ENCODE measurements around the gene CACNA1G. TPM values are rescaled to one million over a fixed set of nuclear protein-coding genes. Genes with fewer than 3 reads are reported as not detected.

Gene CACNA1G
- total RNA-seq, 2 donors from 2014 or later = 0.84 to 1.1 TPM

DNA sequence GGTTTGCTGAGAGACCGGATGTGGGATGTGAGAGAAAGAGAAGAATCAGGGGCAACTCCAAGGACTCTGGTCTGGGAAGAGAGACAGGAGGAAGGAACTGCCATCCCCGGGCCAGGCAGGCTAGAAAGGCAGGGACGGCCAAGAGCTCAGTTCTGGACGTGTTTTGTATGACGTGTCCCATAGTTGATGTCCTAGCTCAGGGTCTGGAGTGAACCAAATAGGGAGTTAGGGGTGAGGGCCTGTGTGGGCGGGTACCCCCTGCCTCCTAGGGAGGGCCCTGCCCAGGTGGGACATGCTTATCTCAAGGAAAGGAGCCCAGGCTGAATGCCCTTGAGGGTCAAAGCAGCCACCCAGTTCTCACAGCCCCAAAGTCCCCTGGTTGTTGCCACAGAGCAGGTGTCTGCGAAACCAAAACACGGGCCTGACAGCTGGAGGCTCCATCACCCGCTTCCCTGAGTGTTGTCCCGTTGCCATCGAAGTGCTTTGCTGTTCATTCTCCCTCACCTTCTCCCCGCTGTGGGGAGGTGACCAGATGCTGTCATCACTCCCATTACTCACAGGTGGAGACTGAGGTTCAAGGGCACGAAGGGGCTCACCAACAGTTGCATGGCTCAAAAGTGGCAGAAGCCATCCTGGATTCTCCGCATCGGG is 81.7 kb downstream of the CACNA1G start:
- Histone ChIP-seq H3K27ac (ENCODE audit: low read depth, low read length) (no peak overlapping the region), H3K4me1 (ENCODE audit: control insufficient read depth, insufficient read depth, low read length) (no peaks in the 10 kb centered on the region), H3K9me3 (ENCODE audit: control insufficient read depth, low read length) (no peaks in the 10 kb centered on the region), H3K9ac (ENCODE audit: extremely low read depth, low read length, poor library complexity, severe bottlenecking) (no peak overlapping the region), H3K4me3 (ENCODE audit: low read length) (no peak overlapping the region), H3K27me3 (ENCODE audit: control insufficient read depth, insufficient read depth, low read length, poor library complexity, severe bottlenecking) (peaks cover 13% of the 10 kb centered on the region), H3K36me3 (ENCODE audit: control insufficient read depth, insufficient read depth, low read length) (no peaks in the 10 kb centered on the region)
- TF ChIP-seq, protein P1, sequence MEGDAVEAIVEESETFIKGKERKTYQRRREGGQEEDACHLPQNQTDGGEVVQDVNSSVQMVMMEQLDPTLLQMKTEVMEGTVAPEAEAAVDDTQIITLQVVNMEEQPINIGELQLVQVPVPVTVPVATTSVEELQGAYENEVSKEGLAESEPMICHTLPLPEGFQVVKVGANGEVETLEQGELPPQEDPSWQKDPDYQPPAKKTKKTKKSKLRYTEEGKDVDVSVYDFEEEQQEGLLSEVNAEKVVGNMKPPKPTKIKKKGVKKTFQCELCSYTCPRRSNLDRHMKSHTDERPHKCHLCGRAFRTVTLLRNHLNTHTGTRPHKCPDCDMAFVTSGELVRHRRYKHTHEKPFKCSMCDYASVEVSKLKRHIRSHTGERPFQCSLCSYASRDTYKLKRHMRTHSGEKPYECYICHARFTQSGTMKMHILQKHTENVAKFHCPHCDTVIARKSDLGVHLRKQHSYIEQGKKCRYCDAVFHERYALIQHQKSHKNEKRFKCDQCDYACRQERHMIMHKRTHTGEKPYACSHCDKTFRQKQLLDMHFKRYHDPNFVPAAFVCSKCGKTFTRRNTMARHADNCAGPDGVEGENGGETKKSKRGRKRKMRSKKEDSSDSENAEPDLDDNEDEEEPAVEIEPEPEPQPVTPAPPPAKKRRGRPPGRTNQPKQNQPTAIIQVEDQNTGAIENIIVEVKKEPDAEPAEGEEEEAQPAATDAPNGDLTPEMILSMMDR (conservative IDR thresholded peaks at IDR 0.05) = no peak
- no peak for DNase-seq
- Mint-ChIP-seq H3K36me3 (ENCODE audit: low read depth) (no peaks in the 10 kb centered on the region), H3K4me3 (no peak overlapping the region), H3K4me1 (peaks cover 6% of the 10 kb centered on the region), H3K9me3 (no peaks in the 10 kb centered on the region), H3K27ac (no peak overlapping the region), H3K27me3 (ENCODE audit: insufficient read depth) (peaks cover 2% of the 10 kb centered on the region)
- WGBS, 2 experiments (ENCODE audit: insufficient coverage in 1 of 2, insufficient read length in 1 of 2) = 92 to 94% methylated on average over 14 to 15 of the region's 15 CpGs

DNA sequence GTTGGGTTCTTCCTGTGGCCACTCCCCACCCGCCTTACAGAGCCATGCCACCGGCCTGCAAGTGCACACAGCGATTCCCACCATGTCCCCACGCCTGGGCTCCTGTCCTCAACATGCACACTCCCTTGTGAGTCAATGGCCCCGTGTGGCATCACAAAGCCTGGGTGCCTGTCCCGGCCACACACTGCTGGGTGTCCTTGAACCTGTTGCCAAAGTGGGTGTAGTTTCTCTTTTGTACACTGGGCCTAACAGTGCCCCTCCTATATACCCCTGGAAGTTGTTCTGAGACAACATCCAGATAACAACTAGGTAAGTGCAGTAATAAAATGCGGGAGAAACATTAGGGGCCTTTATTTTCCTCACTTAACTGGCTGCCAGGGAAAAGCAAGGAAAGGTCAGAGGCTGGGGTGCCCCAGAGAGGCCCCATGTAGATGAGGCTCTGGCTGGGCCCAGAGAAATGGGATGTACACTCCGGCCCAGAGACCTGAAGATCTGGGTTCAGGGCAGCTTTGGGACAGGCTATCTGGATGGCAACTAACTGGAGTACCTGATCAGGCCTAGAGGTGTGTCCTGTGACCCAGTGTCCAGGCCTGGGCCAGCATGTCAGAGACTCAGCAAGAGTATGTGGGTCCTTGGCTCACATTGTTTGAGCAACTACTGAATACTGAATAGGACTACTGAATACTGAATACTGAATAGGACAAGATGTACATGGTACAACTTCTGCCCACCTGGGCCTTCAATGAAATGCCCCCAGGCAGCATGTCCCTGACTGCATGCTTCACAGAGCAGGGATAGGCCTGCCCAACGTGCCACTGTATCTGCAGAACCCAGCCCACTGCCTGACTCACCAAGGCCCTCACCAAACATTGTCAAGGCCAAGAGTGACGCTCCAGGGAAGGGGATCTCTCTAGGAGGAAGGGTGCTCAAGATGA is 82.5 kb downstream of the CACNA1G start:
- WGBS, 2 experiments (ENCODE audit: insufficient coverage in 1 of 2, insufficient read length in 1 of 2) = 91 to 92% methylated on average over 6 to 10 of the region's 10 CpGs
- peak; percentile 49 for DNase-seq
- Mint-ChIP-seq H3K4me3 (no peak overlapping the region), H3K4me1 (peaks cover 6% of the 10 kb centered on the region), H3K27me3 (ENCODE audit: insufficient read depth) (no peaks in the 10 kb centered on the region), H3K9me3 (no peaks in the 10 kb centered on the region), H3K27ac (no peak overlapping the region), H3K36me3 (ENCODE audit: low read depth) (no peaks in the 10 kb centered on the region)
- Histone ChIP-seq H3K9ac (ENCODE audit: extremely low read depth, low read length, poor library complexity, severe bottlenecking) (no peak overlapping the region), H3K4me3 (ENCODE audit: low read length) (no peak overlapping the region), H3K36me3 (ENCODE audit: control insufficient read depth, insufficient read depth, low read length) (no peaks in the 10 kb centered on the region), H3K9me3 (ENCODE audit: control insufficient read depth, low read length) (no peaks in the 10 kb centered on the region), H3K4me1 (ENCODE audit: control insufficient read depth, insufficient read depth, low read length) (no peaks in the 10 kb centered on the region), H3K27me3 (ENCODE audit: control insufficient read depth, insufficient read depth, low read length, poor library complexity, severe bottlenecking) (peaks cover 6% of the 10 kb centered on the region), H3K27ac (ENCODE audit: low read depth, low read length) (no peak overlapping the region)
- TF ChIP-seq, protein P1 (conservative IDR thresholded peaks at IDR 0.05) = no peak

DNA sequence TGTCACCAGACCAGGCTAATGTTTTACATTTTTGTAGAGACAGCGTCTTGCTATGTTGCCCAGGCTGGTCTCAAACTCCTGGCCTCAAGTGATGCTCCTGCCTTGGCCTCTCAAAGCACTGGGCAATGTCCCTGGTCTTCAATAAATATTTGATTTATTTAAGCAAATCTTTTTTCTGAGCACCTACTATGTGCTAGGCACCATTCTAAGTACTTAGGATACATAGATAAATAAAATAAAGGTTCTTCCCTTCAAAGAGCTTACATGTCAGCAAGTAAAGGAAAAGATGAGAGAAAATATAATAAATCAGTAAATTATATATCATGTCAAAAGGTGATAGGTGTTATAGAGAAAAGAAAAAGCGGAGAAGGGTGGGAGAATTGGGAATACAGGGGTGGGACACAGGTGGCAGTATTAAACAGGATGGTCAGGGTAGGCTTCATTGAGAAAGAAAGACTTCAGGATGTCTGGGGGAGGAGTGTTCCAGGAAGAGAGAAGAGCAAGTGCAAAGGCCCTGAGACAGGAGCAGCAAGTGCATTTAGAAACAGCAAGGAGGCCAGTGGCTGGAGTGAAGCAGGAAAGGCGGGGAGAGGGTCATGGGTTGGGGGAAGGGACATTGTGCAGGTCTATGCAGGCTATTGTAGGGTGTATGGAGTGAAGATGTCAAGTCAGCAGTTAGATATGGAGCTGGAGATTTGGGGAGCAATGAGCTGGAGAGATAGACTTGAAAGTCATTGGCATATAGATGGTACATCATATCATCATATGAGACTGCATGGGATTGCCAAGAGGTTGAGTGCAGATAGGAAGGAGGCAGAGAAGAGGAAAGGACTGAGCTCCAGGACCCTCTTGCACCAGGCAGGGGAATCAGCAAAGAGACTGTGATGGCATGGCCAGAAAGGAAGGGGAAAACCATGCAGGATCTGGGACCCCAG is 85.5 kb downstream of the CACNA1G start:
- no peak for DNase-seq

More for the DNA sequence above, 85.5 kb downstream of the CACNA1G start:
- Histone ChIP-seq H3K9ac (ENCODE audit: extremely low read depth, low read length, poor library complexity, severe bottlenecking) (no peak overlapping the region), H3K4me1 (ENCODE audit: control insufficient read depth, insufficient read depth, low read length) (no peaks in the 10 kb centered on the region), H3K9me3 (ENCODE audit: control insufficient read depth, low read length) (no peaks in the 10 kb centered on the region), H3K36me3 (ENCODE audit: control insufficient read depth, insufficient read depth, low read length) (no peaks in the 10 kb centered on the region), H3K4me3 (ENCODE audit: low read length) (no peak overlapping the region), H3K27me3 (ENCODE audit: control insufficient read depth, insufficient read depth, low read length, poor library complexity, severe bottlenecking) (no peaks in the 10 kb centered on the region), H3K27ac (ENCODE audit: low read depth, low read length) (no peak overlapping the region)
- H3K4me3 Mint-ChIP-seq = no peak overlapping the region
- TF ChIP-seq, protein P1 (conservative IDR thresholded peaks at IDR 0.05) = no peak
- no peaks in the 10 kb centered on the region for H3K36me3 Mint-ChIP-seq (ENCODE audit: low read depth)
- WGBS, 2 experiments (ENCODE audit: insufficient coverage in 1 of 2, insufficient read length in 1 of 2) = 78 to 91% methylated on average over 2 to 3 of the region's 3 CpGs
- no peaks in the 10 kb centered on the region for H3K9me3 Mint-ChIP-seq
- H3K27me3 Mint-ChIP-seq (ENCODE audit: insufficient read depth) = no peaks in the 10 kb centered on the region
- peaks cover 6% of the 10 kb centered on the region for H3K4me1 Mint-ChIP-seq
- H3K27ac Mint-ChIP-seq = no peak overlapping the region

All from endodermal cell (in vitro differentiated cells).